WERI-Rb-1 (cell line): ENCODE measurements around the gene TXNDC5.

ENCODE experiments used
- DNase-seq: peaks from one replicate; pipeline ENCODE4 v3.0.0-alpha.2; 2020
- H3K27ac ChIP-seq: fragments of 250-450 bp; sonication (Bioruptor Pico); 2 replicates; pipeline ENCODE4 v1.5.1; 2020; ENCODE audit warnings: mild to moderate bottlenecking, moderate library complexity
- H3K27me3 ChIP-seq: fragments of 250-450 bp; sonication (Bioruptor Pico); 2 replicates; pipeline ENCODE4 v1.5.1; 2021; ENCODE audit warnings: mild to moderate bottlenecking, low read depth, moderate library complexity; ENCODE audit not compliant: insufficient read depth, severe bottlenecking
- H3K36me3 ChIP-seq: fragments of 250-450 bp; sonication (Bioruptor Pico); 2 replicates; pipeline ENCODE4 v1.5.1; 2020; ENCODE audit warnings: mild to moderate bottlenecking, moderate library complexity
- H3K4me3 ChIP-seq: 2 replicates; pipeline ENCODE4 v1.5.1; 2011; ENCODE audit warnings: low read depth, mild to moderate bottlenecking, control low read depth, low read length
- H3K9me3 ChIP-seq: fragments of 250-450 bp; sonication (Bioruptor Pico); 2 replicates; pipeline ENCODE4 v1.5.1; 2021; ENCODE audit warnings: mild to moderate bottlenecking, moderate library complexity; ENCODE audit not compliant: severe bottlenecking
- TF ChIP-seq, protein P1 (sequence below): IDR thresholded peaks from 2 replicates; pipeline ENCODE4 v1.5.1; 2011; ENCODE audit warnings: low read depth, mild to moderate bottlenecking, control low read depth, inconsistent platforms, low read length

The TXNDC5 gene

DNA sequence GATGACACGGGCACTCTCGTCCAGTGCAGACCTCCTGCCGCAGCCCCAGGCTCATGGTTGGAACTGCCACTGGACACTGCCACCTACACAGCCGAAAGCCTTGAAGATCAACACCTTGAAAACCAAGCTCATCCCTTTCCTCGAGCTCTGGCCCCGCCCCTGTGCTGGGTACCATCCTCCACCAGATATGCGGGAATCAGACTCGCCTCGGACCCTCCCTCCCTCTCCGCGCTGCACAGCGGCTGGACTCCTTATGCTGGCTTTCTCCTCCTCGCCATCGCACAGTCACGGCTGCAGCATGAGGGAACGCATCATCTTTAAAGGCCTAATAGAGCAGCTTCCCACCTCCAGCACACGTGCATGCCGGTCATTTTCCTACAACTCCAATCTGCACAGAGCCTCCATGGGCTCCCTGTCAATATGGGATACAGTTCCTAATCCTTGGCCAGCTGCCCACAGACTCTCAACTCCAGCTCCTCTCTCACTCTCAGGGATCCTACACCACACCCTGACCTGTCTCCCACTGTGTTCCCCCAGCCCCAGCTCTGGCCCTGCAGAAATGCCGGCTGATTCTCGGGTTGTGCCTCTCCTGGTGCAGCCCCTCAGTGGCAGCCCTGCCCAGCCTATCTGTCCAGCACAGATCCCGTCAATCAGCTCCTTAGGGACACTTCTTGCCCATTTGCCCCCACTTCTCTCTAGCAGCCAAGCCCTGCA lies 23.2 kb downstream of the TXNDC5 start:
- no peaks in the 10 kb centered on the region for H3K27me3 ChIP-seq
- H3K27ac ChIP-seq, result no peak overlapping the region
- no peak overlapping the region for H3K4me3 ChIP-seq
- TF ChIP-seq, protein P1, sequence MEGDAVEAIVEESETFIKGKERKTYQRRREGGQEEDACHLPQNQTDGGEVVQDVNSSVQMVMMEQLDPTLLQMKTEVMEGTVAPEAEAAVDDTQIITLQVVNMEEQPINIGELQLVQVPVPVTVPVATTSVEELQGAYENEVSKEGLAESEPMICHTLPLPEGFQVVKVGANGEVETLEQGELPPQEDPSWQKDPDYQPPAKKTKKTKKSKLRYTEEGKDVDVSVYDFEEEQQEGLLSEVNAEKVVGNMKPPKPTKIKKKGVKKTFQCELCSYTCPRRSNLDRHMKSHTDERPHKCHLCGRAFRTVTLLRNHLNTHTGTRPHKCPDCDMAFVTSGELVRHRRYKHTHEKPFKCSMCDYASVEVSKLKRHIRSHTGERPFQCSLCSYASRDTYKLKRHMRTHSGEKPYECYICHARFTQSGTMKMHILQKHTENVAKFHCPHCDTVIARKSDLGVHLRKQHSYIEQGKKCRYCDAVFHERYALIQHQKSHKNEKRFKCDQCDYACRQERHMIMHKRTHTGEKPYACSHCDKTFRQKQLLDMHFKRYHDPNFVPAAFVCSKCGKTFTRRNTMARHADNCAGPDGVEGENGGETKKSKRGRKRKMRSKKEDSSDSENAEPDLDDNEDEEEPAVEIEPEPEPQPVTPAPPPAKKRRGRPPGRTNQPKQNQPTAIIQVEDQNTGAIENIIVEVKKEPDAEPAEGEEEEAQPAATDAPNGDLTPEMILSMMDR, result no peak
- H3K9me3 ChIP-seq, result no peaks in the 10 kb centered on the region
- peaks cover 100% of the 10 kb centered on the region for H3K36me3 ChIP-seq
- DNase-seq, result no peak

GRCh38 chr6:7886132-7886531 lies 24.5 kb downstream of the TXNDC5 start:
- H3K36me3 ChIP-seq, result peaks cover 100% of the 10 kb centered on the region
- TF ChIP-seq, protein P1, result no peak

DNA sequence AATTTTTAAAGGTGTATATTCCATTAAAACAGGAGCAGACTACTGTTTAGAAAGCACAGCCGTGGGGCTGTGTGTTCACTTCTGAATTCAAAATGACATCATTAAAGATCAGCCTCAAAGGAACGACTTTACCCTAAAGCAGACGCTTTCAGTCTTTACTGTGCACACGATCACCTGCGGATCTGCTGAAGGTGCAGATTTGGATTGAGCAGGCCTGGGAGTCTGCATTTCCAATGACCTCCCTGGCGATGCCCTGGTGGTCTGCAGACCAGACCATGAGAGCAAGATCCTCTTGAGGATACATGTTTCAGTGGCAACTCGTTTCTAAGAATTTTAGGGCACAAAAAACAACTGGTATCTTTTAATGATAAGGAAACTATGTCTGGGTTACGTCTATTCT lies 27.2 kb downstream of the TXNDC5 start:
- TF ChIP-seq, protein P1, result no peak
- no peak for DNase-seq
- Histone ChIP-seq H3K27ac (no peak overlapping the region), H3K27me3 (no peaks in the 10 kb centered on the region), H3K36me3 (peaks cover 80% of the 10 kb centered on the region), H3K9me3 (no peaks in the 10 kb centered on the region), H3K4me3 (no peak overlapping the region)

More at GRCh38 chr6:7886132-7886531, 24.5 kb downstream of the TXNDC5 start:
- no peak overlapping the region for H3K4me3 ChIP-seq
- H3K9me3 ChIP-seq, result no peaks in the 10 kb centered on the region
- DNase-seq, result no peak
- no peaks in the 10 kb centered on the region for H3K27me3 ChIP-seq
- H3K27ac ChIP-seq, result no peak overlapping the region

- Histone ChIP-seq H3K36me3 (peaks cover 73% of the 10 kb centered on the region), H3K4me3 (no peak overlapping the region), H3K27ac (no peak overlapping the region), H3K27me3 (no peaks in the 10 kb centered on the region), H3K9me3 (no peaks in the 10 kb centered on the region)
- DNase-seq, result no peak
- TF ChIP-seq, protein P1, result no peak
Measured at GRCh38 chr6:7882505-7883257, 27.9 kb downstream of the TXNDC5 start.

DNA sequence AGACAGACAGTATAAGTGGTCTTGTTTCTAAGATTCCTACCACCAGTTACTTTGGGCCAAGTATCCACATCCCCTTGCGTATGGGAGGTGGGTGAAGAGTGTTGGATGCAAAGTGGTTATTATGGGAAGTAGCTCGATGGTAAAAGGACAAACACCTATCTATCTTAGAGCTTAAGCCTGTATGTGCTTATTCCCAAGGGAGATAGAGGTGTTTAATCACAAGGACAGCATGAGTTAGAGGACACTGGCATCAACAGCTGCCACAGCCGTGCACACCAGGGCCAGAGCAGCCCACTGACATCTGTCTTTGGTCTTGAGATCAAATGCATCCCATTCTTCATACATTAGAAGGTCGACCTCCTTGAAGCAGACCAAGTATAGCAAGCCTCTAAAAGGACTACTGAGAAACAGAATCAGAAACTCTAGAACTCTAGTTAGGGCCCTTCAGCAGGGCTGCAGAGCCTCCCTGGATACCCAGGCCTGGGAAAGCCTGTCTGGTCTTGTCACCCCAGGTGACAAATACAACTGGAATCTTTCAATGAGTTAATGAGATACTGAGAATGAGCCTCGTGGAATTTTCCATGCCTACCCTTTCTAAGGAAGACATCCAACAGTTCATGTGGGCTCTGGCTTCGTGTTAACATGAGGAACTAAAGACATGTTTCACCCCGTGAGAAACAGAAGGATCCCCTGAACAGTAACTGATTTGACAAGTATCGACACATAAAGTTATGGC lies 28.7 kb downstream of the TXNDC5 start:
- DNase-seq, result no peak
- Histone ChIP-seq H3K36me3 (peaks cover 65% of the 10 kb centered on the region), H3K27ac (no peak overlapping the region), H3K4me3 (no peak overlapping the region), H3K9me3 (no peaks in the 10 kb centered on the region), H3K27me3 (no peaks in the 10 kb centered on the region)
- TF ChIP-seq, protein P1, result no peak
